HUES6 (cell line): Measurements from ENCODE around the gene MYOC.
"Not testable (repeated sequence)": the region's sequence is repeated elsewhere in the genome, so short reads cannot be mapped to it uniquely, and the experiment has no call there.

Experiments used
- H3K27ac ChIP-seq: 2 replicates; pipeline ENCODE4 v1.7.0; 2013; ENCODE audit warnings: low read depth, mild to moderate bottlenecking, low read length, inconsistent platforms
- H3K27me3 ChIP-seq: 2 replicates; pipeline ENCODE4 v1.6.1; 2013; ENCODE audit warnings: low read length; ENCODE audit not compliant: control insufficient read depth, insufficient read depth
- H3K36me3 ChIP-seq: 2 replicates; pipeline ENCODE4 v1.6.1; 2013; ENCODE audit warnings: low read length; ENCODE audit not compliant: control insufficient read depth, insufficient read depth
- H3K4me1 ChIP-seq: 2 replicates; pipeline ENCODE4 v1.6.1; 2013; ENCODE audit warnings: low read length; ENCODE audit not compliant: control insufficient read depth, insufficient read depth
- H3K4me3 ChIP-seq: 2 replicates; pipeline ENCODE4 v1.5.1; 2013; ENCODE audit warnings: low read depth, low read length
- H3K9ac ChIP-seq: one replicate; pipeline ENCODE4 v1.6.1; 2013; ENCODE audit warnings: mild to moderate bottlenecking, low read length
- H3K9me3 ChIP-seq: 2 replicates; pipeline ENCODE4 v1.6.1; 2013; ENCODE audit warnings: low read depth, low read length; ENCODE audit not compliant: control insufficient read depth, insufficient read depth

The MYOC gene

DNA sequence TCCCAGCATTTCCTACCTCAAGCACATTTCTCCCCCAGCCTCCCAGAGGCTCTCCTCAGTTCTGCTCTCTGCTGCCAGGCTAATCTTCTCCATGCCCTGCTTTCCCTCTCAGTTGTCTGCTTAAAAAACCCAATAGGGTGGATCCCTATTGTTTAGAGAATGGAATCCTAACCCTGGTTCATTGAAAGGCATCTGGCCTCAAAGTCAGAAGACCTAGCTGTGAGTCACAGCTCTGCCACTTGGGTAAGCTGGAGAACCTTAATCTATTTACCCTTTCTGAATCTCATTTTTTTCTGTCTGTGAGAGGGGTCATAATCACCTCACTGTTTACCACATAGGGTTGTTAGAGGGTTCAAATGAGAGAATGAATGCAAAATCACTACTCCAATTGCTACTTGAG is 12.5 kb upstream of the MYOC start:
- Histone ChIP-seq H3K36me3 (no peaks in the 10 kb centered on the region), H3K4me1 (peaks cover 4% of the 10 kb centered on the region; the same call in 1 of the 2 replicates), H3K9me3 (no peaks in the 10 kb centered on the region), H3K9ac (no peak overlapping the region), H3K27ac (no peak overlapping the region), H3K27me3 (no peaks in the 10 kb centered on the region), H3K4me3 (no peak overlapping the region)

- H3K27ac ChIP-seq = no peak overlapping the region
- no peaks in the 10 kb centered on the region for H3K27me3 ChIP-seq
- H3K9ac ChIP-seq = no peak overlapping the region
- H3K4me3 ChIP-seq = no peak overlapping the region
- H3K4me1 ChIP-seq = peaks cover 4% of the 10 kb centered on the region; the same call in 1 of the 2 replicates
- no peaks in the 10 kb centered on the region for H3K9me3 ChIP-seq
- no peaks in the 10 kb centered on the region for H3K36me3 ChIP-seq
These were observed 11.5 kb upstream of the MYOC start for GRCh38 chr1:171663854-171664575.

DNA sequence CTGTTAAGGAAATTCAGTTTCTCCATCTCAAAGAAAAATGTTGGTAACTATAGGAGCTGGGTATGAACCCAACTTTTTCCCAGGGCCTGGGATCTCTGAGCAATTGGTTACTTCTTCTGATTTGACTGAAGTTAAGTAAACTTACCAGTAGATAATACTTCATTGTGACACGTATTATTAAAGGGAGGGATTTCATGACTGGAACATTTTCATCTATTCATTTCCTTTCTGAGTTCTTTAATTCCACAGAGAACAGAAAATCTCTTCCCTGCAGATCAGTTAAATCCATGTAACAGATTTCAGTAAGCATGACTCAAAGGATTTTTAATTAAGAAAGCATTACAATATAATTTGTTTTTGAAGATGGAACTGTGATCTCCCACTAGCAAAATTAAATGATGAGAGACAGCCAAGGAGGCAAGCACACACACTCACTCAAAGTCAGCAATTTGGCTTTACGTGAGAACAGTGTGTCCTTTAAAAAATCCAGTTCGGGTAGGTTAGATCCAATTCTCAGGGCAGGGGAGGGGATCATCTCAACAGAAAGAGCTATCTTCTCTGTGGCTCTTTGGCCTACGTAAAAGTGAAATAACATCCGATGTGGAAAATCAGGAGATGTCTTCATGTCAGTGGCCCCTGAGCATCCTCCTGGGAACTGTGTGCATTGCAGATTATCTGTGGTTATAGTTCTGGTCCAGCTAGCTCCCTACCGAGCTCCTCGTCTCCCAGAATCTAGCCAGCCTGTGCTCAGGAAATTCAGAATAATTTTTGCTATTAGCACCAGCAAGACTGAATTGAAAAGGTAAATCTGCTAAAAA is 10.8 kb upstream of the MYOC start:
- H3K27ac ChIP-seq = no peak overlapping the region
- H3K36me3 ChIP-seq = no peaks in the 10 kb centered on the region
- peaks cover 4% of the 10 kb centered on the region; the same call in 1 of the 2 replicates for H3K4me1 ChIP-seq
- no peaks in the 10 kb centered on the region for H3K27me3 ChIP-seq
- no peaks in the 10 kb centered on the region for H3K9me3 ChIP-seq
- no peak overlapping the region for H3K4me3 ChIP-seq
- H3K9ac ChIP-seq = no peak overlapping the region

DNA sequence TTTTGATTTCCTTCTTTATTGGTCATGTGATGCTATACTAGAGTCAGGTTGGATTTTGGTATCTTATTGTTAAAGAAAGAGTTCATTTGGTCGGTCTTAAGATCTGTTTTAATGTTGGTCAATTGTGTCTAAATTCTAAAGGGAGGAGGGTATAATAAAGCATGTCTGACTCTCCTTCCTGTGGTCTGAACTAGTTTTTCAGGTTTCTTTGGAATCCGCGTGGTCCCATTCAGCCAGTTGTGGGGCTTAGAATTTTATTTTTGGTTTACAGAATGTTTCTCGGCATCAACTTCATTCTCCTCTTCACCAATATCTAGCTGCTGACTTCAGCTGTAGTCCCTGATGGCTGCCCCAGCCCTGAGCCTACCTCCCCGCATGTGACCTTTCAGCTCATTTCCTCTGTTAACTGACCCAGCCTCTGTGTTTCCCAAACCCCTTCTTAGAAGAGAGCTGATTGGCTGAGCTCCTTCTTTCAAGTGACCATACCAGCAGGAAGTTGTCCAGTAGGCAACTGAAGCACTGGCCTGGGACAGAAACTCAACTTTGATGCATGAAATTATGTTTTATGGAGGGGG is 8.7 kb upstream of the MYOC start:
- H3K4me3 ChIP-seq = no peak overlapping the region
- no peaks in the 10 kb centered on the region for H3K36me3 ChIP-seq
- no peak overlapping the region for H3K27ac ChIP-seq
- H3K9ac ChIP-seq = no peak overlapping the region
- H3K9me3 ChIP-seq = no peaks in the 10 kb centered on the region
- peaks cover 4% of the 10 kb centered on the region; the same call in 1 of the 2 replicates for H3K4me1 ChIP-seq
- H3K27me3 ChIP-seq = no peaks in the 10 kb centered on the region

DNA sequence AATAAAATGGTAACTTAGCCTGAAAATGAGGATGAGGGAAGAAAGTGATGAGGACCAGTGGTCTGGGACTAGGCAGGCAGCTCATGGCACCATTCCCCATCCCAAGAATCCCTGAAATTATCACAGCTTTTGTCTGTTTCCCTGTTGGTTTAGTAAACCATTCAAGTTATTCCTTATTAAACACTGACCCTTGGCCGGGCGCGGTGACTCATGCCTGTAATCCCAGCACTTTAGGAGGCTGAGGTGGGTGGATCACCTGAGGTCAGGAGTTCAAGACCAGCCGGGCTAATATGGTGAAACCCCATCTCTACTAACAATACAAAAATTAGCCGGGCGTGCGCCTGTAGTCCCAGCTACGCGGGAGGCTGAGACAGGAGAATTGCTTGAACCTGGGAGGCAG is 3.7 kb upstream of the MYOC start:
- H3K9me3 ChIP-seq, H3K27ac ChIP-seq, H3K9ac ChIP-seq, H3K27me3 ChIP-seq, H3K4me3 ChIP-seq, H3K36me3 ChIP-seq: not testable (repeated sequence)
- H3K4me1 ChIP-seq = peaks cover 12% of the 10 kb centered on the region; the same call in 1 of the 2 replicates

GRCh38 chr1:171655746-171656116 is 3.2 kb upstream of the MYOC start:
- Histone ChIP-seq H3K9ac (no peak overlapping the region), H3K27ac (no peak overlapping the region), H3K36me3 (no peaks in the 10 kb centered on the region), H3K27me3 (no peaks in the 10 kb centered on the region), H3K4me1 (peaks cover 11% of the 10 kb centered on the region; the same call in 1 of the 2 replicates), H3K4me3 (no peak overlapping the region), H3K9me3 (no peaks in the 10 kb centered on the region)

GRCh38 chr1:171654942-171655745 is 2.7 kb upstream of the MYOC start:
- H3K4me1 ChIP-seq = peaks cover 11% of the 10 kb centered on the region; the same call in 1 of the 2 replicates
- no peak overlapping the region for H3K27ac ChIP-seq
- H3K4me3 ChIP-seq = 0 out of 2 replicates have a peak overlapping the region, but pooled peaks have one; percentile 31
- no peaks in the 10 kb centered on the region for H3K36me3 ChIP-seq
- H3K9ac ChIP-seq = no peak overlapping the region
- H3K27me3 ChIP-seq = no peaks in the 10 kb centered on the region
- no peaks in the 10 kb centered on the region for H3K9me3 ChIP-seq

DNA sequence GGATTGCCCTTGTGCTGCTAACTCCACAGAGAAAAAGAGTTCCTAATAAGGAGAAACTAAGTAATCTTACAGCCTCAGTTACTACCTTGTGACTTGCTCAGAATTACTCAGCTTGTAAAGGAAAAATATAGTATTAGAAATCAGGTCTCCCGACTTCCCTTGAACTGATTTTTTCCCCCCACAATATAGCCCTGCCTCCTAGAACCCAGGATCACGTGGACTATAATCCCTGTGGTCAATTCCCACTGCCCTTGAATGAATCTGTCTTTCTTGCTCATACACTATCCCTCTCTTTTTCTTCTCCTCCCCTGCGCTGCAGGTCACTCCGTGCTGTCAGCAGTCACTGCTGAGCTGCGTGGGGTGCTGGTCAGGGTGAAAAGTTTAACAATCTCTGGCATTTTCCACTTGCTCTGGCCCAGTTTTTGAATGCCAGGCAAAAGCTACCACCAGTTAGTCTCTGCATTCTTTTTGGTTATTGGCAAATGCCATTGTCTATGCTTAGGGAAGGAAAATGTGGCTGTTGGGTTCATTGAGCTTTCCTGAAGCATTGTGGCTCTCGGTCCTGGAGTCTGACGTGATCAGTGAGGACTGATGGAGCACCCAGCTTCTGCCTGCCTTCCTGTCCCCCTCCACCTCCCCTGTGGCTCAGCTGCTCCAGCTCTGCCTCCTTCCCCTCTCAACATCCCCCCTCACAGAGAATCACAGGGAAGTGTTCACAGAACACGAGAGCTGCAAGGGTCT is 1.9 kb upstream of the MYOC start:
- Histone ChIP-seq H3K4me3 (no peak overlapping the region), H3K27me3 (no peaks in the 10 kb centered on the region), H3K4me1 (peaks cover 11% of the 10 kb centered on the region; the same call in 1 of the 2 replicates), H3K9me3 (no peaks in the 10 kb centered on the region), H3K36me3 (no peaks in the 10 kb centered on the region), H3K27ac (no peak overlapping the region), H3K9ac (no peak overlapping the region)

DNA sequence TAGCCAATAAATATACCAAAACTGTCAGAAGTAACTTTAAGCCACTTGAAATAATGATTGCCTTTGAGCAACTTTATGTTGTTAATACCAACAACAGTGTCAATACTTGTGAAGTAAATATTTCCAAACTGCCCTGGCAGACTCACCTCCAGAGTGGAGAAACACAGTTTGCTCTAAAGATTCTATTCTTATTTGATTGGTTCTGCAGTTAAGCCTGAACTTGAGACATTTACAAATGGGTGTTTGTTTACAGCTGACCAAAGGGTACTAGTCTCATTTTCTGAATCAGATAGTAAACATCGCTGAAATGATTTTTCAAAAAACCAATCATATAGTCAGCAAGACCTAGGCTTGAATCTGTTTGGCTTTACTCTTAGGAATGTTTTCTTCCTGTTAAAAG is 1.3 kb upstream of the MYOC start:
- Histone ChIP-seq H3K36me3 (no peaks in the 10 kb centered on the region), H3K27me3 (no peaks in the 10 kb centered on the region), H3K4me3 (no peak overlapping the region), H3K27ac (no peak overlapping the region), H3K9me3 (no peaks in the 10 kb centered on the region), H3K9ac (no peak overlapping the region), H3K4me1 (peaks cover 11% of the 10 kb centered on the region; the same call in 1 of the 2 replicates)

DNA sequence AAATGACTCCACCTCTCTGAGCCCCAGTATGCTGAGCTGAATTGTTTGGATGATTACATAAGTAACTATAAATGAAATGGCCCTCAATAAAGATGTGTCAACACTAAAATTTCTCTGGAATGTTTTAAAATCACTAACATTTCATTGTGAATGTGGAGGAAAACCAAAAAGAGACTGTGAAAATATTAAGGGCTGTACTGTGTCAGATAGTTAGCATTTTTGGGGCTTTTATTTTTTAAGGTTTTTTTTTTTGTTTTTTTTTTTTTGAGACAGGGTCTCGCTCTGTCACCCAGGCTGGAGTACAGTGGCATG is 6.3 kb downstream of the MYOC start:
- Histone ChIP-seq H3K4me3 (no peak overlapping the region), H3K4me1 (peaks cover 15% of the 10 kb centered on the region), H3K9me3 (no peaks in the 10 kb centered on the region), H3K27ac (no peak overlapping the region), H3K36me3 (no peaks in the 10 kb centered on the region), H3K9ac (no peak overlapping the region), H3K27me3 (no peaks in the 10 kb centered on the region)
